ENCODE data around the gene RANGAP1.
A peak's percentile ranks its signal among the peaks of the same experiment; 100 is the strongest.

The RANGAP1 gene

DNA sequence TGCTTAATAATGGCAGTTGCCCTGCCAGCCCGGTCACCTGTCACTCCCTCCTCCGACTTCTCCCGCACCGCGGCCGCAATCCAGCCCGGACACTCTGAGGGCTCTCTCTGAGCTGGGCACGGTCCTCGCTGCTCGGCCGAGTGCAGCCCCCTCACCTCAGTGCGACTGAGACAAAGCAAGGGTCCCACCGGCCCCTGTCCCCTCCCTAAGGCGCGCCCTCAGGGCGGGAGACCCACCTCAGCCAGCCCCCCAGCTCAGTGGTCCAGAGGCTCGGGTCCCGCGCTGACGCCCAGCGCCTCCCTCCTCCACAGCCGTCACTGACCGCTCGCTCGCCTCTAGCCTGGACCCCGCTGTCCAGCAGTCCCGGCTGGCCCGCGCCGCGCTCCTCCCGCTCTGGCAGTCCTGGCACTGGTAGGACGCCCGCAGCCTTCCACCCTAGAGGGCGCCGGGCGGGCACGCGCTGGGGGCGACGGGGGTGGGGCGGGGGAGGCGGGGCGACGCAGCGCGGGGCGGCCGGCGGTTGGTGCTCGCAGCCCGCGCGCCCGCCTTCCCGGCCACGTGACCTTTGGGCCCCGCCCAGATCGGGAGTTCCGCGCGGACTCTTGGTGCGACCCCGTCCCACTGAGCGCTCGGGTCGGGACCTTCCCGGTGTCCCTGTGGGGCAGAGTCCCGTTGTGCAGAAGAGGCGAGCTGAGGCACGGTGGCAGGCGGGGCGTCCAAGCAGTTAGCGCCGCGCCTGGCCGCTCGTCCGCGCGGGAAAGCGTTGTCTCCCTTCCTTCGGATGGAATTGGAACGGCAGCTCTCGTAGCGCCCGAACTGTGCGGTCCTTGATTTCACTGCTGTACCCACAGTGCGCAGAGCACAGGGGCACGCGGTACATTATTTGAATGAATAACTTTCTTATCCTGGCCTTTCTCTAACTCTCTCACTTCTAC, 88.7 kb downstream of the RANGAP1 start:
- peak; percentile 70 for DNase-seq (ENCODE audit: low read depth, low spot score)

Measured in activated naive CD8-positive, alpha-beta T cell treated with anti-CD3 and anti-CD28 coated beads, Interleukin-2, amount 50 U/mL, for 16 hours (primary cell).